ENCODE results near the gene RASD1. TPM values are rescaled to one million over a fixed set of nuclear protein-coding genes. Genes with fewer than 3 reads are reported as not detected.

RASD1 gene
- polyA plus RNA-seq, 2 of the 4 experiments (the other 2 are of a cell fraction): 0.92 to 1.4 TPM

DNA sequence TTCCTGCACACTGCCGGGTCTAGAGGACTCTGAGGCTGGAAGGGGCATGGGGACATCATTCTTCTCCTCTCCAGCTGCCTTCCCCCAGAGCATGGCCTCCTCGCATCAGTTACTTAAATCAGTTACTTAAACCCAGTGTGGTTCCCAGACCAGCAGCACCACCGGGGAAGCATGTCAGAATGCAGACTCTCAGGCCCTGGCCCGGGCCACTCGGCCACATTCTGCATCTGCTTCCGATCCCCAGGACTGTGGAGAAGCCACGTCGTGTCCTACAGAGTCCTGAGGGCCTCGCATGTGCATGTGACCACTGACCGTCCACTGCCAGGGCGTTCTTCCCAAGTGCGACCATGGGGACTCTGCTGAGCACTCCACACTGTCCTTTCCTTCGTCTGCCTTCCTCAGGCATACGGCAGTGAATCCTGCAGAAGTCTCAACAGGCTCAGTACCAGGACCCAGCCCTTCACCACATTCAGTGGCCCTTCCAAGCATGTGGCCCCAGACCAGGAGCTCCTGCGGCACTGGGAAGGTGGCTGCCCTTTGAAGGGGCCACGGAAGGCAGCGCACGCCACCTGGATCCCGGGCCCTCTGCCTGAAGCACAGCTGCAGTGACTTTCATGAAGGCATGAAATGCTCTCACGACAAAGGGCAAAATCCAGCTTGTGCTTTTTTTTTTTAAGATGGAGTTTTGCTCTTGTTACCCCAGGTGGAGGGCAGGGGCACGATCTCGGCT lies 46.9 kb upstream of the RASD1 start:
- Histone ChIP-seq H3K9me3 (no peaks in the 10 kb centered on the region), H3K4me2 (no peak overlapping the region), H3K27ac (no peak overlapping the region), H3K4me3 (no peak overlapping the region), H3K4me1 (peaks cover 19% of the 10 kb centered on the region)
- TF ChIP-seq RFX5 (IDR thresholded peaks at IDR 0.05): no peak
- no peak for TF ChIP-seq CHD2 (IDR thresholded peaks at IDR 0.05; ENCODE audit: low read length, partially characterized antibody)
- no peak for TF ChIP-seq NR3C1 (IDR thresholded peaks at IDR 0.05)
- TF ChIP-seq SMC3 (IDR thresholded peaks at IDR 0.05): no peak
- TF ChIP-seq FOSL2 (IDR thresholded peaks at IDR 0.05): no peak
- TF ChIP-seq FOSL2 (CRISPR knock-in tag; IDR thresholded peaks at IDR 0.05): no peak
- no peak for TF ChIP-seq TP53 (CRISPR knock-in tag; IDR thresholded peaks at IDR 0.05)
- no peak for TF ChIP-seq PHF8 (IDR thresholded peaks at IDR 0.05; ENCODE audit: borderline replicate concordance, low read depth)
- TF ChIP-seq KDM5A (IDR thresholded peaks at IDR 0.05): no peak
- TF ChIP-seq RNF2 (IDR thresholded peaks at IDR 0.05; ENCODE audit: borderline replicate concordance, low read depth): no peak
- TF ChIP-seq TFCP2L1 (CRISPR knock-in tag; IDR thresholded peaks at IDR 0.05): no peak
- no peak for TF ChIP-seq SREBF2 (IDR thresholded peaks at IDR 0.05)
- no peak for TF ChIP-seq NFE2L2 (conservative IDR thresholded peaks at IDR 0.05; ENCODE audit: low read length)
- no peak for TF ChIP-seq POLR2A (IDR thresholded peaks at IDR 0.05; ENCODE audit: low read length)
- no peak for TF ChIP-seq RCOR1 (IDR thresholded peaks at IDR 0.05; ENCODE audit: low read depth, low read length)
- TF ChIP-seq FOXS1 (CRISPR knock-in tag; IDR thresholded peaks at IDR 0.05): no peak
- TF ChIP-seq KDM1A (IDR thresholded peaks at IDR 0.05; ENCODE audit: low read depth): no peak
- ChIA-PET CTCF (interaction anchor here (1.1 to 5.4 kb wide), 8 partner anchors 10 to 190 kb away, joined by 3 to 31 read pairs (median 4); partner anchors contain the start of gene RASD1), POLR2A (no interaction called here)
- FAIRE-seq (no peak), ATAC-seq (no peak), DNase-seq (ENCODE audit: low read depth in 1 of 2, low spot score in 1 of 2) (no peak)
- WGBS (ENCODE audit: missing lambda C conversion rate): 91% methylated on average over 22 of the region's 22 CpGs

DNA sequence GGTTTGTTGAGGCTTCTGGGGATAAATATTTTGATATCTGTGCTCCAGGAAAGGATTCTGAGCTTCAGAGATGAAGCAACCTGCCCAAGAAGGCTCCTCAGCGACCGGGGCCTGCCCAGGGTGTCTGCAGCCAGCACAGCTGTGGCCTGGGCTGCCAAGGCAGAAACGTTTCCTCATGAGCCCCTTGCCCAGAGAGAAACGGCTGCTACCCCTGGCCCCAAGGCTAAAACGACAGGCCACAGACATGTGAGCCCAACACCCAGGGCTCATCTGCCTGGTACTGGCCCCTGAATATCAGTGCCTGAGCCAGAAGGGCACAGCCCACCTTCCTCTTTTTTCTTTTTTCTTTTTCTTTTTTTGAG lies 45.4 kb upstream of the RASD1 start:
- WGBS (ENCODE audit: missing lambda C conversion rate): 72% methylated on average over 5 of the region's 5 CpGs
- H3K4me3 ChIP-seq: no peak overlapping the region
- POLR2A ChIA-PET: no interaction called here
- no peak for DNase-seq (ENCODE audit: low read depth in 1 of 2, low spot score in 1 of 2)
- H3K4me1 ChIP-seq: peaks cover 33% of the 10 kb centered on the region
- no peaks in the 10 kb centered on the region for H3K9me3 ChIP-seq
- peak overlapping the region in 1 of 2 experiments; percentile 18; a peak in 1 of 6 replicates for H3K27ac ChIP-seq
- TF ChIP-seq, protein P1, sequence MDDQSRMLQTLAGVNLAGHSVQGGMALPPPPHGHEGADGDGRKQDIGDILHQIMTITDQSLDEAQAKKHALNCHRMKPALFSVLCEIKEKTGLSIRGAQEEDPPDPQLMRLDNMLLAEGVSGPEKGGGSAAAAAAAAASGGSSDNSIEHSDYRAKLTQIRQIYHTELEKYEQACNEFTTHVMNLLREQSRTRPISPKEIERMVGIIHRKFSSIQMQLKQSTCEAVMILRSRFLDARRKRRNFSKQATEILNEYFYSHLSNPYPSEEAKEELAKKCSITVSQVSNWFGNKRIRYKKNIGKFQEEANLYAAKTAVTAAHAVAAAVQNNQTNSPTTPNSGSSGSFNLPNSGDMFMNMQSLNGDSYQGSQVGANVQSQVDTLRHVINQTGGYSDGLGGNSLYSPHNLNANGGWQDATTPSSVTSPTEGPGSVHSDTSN (IDR thresholded peaks at IDR 0.05): no peak
- no peak for TF ChIP-seq JUN (IDR thresholded peaks at IDR 0.05)
- no peak for TF ChIP-seq CEBPB (IDR thresholded peaks at IDR 0.05)
- TF ChIP-seq RAD21 (conservative IDR thresholded peaks at IDR 0.05 in 1 of 2, IDR thresholded peaks at IDR 0.05 in 1 of 2): no peak
- CTCF ChIA-PET: interaction anchor here (1.0 to 5.4 kb wide), 5 partner anchors 18 to 187 kb away, joined by 3 to 31 read pairs (median 8); partner anchors contain the start of gene RASD1
- no peak overlapping the region for H3K4me2 ChIP-seq
- no peak for ATAC-seq
- no peak for FAIRE-seq

DNA sequence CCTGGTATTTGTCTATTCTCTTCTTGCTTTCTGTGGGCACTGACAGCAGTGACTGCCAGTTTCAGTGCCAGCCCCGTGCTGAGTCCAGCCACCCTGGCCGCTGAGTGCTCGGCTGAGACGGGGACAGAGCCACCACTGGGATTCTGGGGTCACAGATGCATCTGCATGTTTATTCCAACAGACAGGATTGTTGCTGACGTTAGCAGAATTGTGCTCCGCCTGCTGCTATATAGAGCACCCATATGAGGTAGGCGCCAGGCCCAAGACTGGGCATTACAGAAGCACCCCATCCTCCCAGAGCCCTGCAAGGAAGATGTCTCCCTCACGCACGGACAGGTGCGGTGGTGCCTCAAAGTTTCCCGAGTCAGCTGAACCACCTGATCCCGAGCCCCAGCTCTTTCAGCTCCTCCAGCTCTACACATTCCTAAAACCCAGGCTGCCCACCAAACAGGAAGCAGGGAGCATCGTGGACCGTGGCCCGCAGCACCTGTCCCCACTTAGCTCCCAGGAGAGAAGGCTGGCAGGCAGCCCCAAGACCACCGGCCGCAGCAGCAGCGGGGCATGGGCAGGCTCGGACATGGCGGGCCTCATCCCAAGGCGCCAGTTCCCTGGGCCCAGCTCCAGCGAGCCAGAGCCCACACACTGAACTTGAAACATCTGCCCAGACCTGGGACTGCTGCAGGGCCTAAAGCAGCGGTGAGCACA lies 44.9 kb upstream of the RASD1 start:
- Histone ChIP-seq H3K4me1 (peaks cover 38% of the 10 kb centered on the region), H3K4me2 (no peak overlapping the region), H3K9me3 (no peaks in the 10 kb centered on the region), H3K27ac (peak overlapping the region in 1 of 2 experiments; percentile 18; a peak in 1 of 6 replicates), H3K4me3 (no peak overlapping the region)
- ATAC-seq: no peak
- POLR2A ChIA-PET: no interaction called here
- CTCF ChIA-PET: interaction anchor here (1.6 to 5.4 kb wide), 5 partner anchors 28 to 186 kb away, joined by 3 to 31 read pairs (median 8); partner anchors contain the start of gene RASD1
- TF ChIP-seq RFX5 (IDR thresholded peaks at IDR 0.05) (no peak), JUNB (IDR thresholded peaks at IDR 0.05) (no peak), MAFK (IDR thresholded peaks at IDR 0.05; ENCODE audit: partially characterized antibody) (peak; percentile 92), KDM5A (IDR thresholded peaks at IDR 0.05) (no peak), ZSCAN20 (CRISPR knock-in tag; IDR thresholded peaks at IDR 0.05) (no peak)
- whole genome bisulfite sequencing (ENCODE audit: missing lambda C conversion rate): 92% methylated on average over 15 of the region's 23 CpGs
- FAIRE-seq: no peak
- DNase-seq (ENCODE audit: low read depth in 1 of 2, low spot score in 1 of 2): no peak

Data from A549 (cell line).